C4-2B (cell line): ENCODE measurements around the gene RPSA.

ENCODE experiments used
- CTCF ChIP-seq: fragments of 450-650 bp; conservative IDR thresholded peaks from 2 replicates; pipeline ENCODE4 v1.5.1; 2017; ENCODE audit warnings: mild to moderate bottlenecking
- ZFX ChIP-seq: fragments of 450-650 bp; IDR thresholded peaks from 2 replicates; pipeline ENCODE4 v1.6.1; 2017

- TF ChIP-seq CTCF (no peak), ZFX (no peak)
Observed at GRCh38 chr3:39388741-39389248, 17.7 kb upstream of the RPSA start.
